Activated naive CD8-positive, alpha-beta T cell treated with anti-CD3 and anti-CD28 coated beads, Interleukin-2, amount 50 U/mL, for 16 hours (primary cell): ENCODE data around the gene PPIF.
"Not testable (repeated sequence)": the region's sequence is repeated elsewhere in the genome, so short reads cannot be mapped to it uniquely, and the experiment has no call there.

Experiments
- DNase-seq: peaks from one replicate; pipeline ENCODE4 v3.0.0-alpha.2; 2020; ENCODE audit warnings: low read depth, low spot score

PPIF gene

GRCh38 chr10:79331709-79332108 lies 15.6 kb upstream of the PPIF start:
- DNase-seq = peak; percentile 63

- not testable (repeated sequence) for DNase-seq
These were observed 14.5 kb upstream of the PPIF start for GRCh38 chr10:79332610-79333315.

GRCh38 chr10:79333513-79333912 lies 13.8 kb upstream of the PPIF start:
- no peak for DNase-seq

- no peak for DNase-seq
These were observed 12.7 kb upstream of the PPIF start for GRCh38 chr10:79334573-79334972.

- no peak for DNase-seq
These were observed 12.2 kb upstream of the PPIF start for GRCh38 chr10:79335094-79335469.

GRCh38 chr10:79335470-79336235 lies 11.6 kb upstream of the PPIF start:
- no peak for DNase-seq

GRCh38 chr10:79336276-79336675 lies 11.0 kb upstream of the PPIF start:
- DNase-seq = no peak

GRCh38 chr10:79336739-79337138 lies 10.5 kb upstream of the PPIF start:
- DNase-seq = no peak

- not testable (repeated sequence) for DNase-seq
These were observed 9.3 kb upstream of the PPIF start for GRCh38 chr10:79337783-79338469.

GRCh38 chr10:79339266-79339665 lies 8.0 kb upstream of the PPIF start:
- no peak for DNase-seq

GRCh38 chr10:79340646-79341244 lies 6.5 kb upstream of the PPIF start:
- no peak for DNase-seq

GRCh38 chr10:79342295-79342761 lies 4.9 kb upstream of the PPIF start:
- DNase-seq = no peak

- no peak for DNase-seq
These were observed 4.3 kb upstream of the PPIF start for GRCh38 chr10:79342811-79343561.

- DNase-seq = no peak
These were observed 2.6 kb upstream of the PPIF start for GRCh38 chr10:79344502-79345195.

- no peak for DNase-seq
These were observed 1.8 kb upstream of the PPIF start for GRCh38 chr10:79345241-79346011.

GRCh38 chr10:79346012-79346340 lies 1.3 kb upstream of the PPIF start:
- no peak for DNase-seq

- no peak for DNase-seq
These were observed 662 bp upstream of the PPIF start for GRCh38 chr10:79346388-79347225.

GRCh38 chr10:79347894-79348639 lies 798 bp downstream of the PPIF start:
- DNase-seq = peak; percentile 67

GRCh38 chr10:79348640-79348988 lies 1.3 kb downstream of the PPIF start:
- no peak for DNase-seq
